ENCODE measurements around the gene ANP32E. TPM values are rescaled to one million over a fixed set of nuclear protein-coding genes. Genes with fewer than 3 reads are reported as not detected.

Gene ANP32E
- total and polyA plus RNA-seq, 2 of the 13 experiments (the other 11 are each of a cell fraction or from before 2014, with no cell fraction given): 10.3 to 53.0 TPM

GRCh38 chr1:150235852-150236613 lies at the start of gene ANP32E (continued):
- peak; percentile 13; the same call in 1 of the 2 replicates for TF ChIP-seq ZNF281 (CRISPR knock-in tag; IDR thresholded peaks at IDR 0.05; ENCODE audit: borderline replicate concordance)
- TF ChIP-seq CENPX (CRISPR knock-in tag; IDR thresholded peaks at IDR 0.05): no peak
- TF ChIP-seq SMYD3 (CRISPR knock-in tag; IDR thresholded peaks at IDR 0.05): no peak
- TF ChIP-seq ZNF18 (CRISPR knock-in tag; IDR thresholded peaks at IDR 0.05; ENCODE audit: insufficient replicate concordance): peak; percentile 76
- TF ChIP-seq YEATS4 (CRISPR knock-in tag; IDR thresholded peaks at IDR 0.05; ENCODE audit: borderline replicate concordance): peak; percentile 55; the same call in 1 of the 2 replicates
- TF ChIP-seq ZNF879 (CRISPR knock-in tag; IDR thresholded peaks at IDR 0.05): no peak
- TF ChIP-seq ZNF550 (CRISPR knock-in tag; IDR thresholded peaks at IDR 0.05; ENCODE audit: borderline replicate concordance): no peak
- TF ChIP-seq TMF1 (CRISPR knock-in tag; IDR thresholded peaks at IDR 0.05; ENCODE audit: low read depth): peak; percentile 30; the same call in 1 of the 2 replicates
- TF ChIP-seq SAFB2 (CRISPR knock-in tag; IDR thresholded peaks at IDR 0.05; ENCODE audit: borderline replicate concordance, low read depth): peak; percentile 73; the same call in 1 of the 2 replicates
- no peak for TF ChIP-seq TCF7L2 (IDR thresholded peaks at IDR 0.05; ENCODE audit: low read depth, low read length)
- no peak for TF ChIP-seq HNRNPH1 (optimal IDR thresholded peaks at IDR 0.05; ENCODE audit: low read depth, low read length)
- TF ChIP-seq ZFX (CRISPR knock-in tag; IDR thresholded peaks at IDR 0.05; ENCODE audit: low read depth): peak; percentile 73
- no peak for TF ChIP-seq ZNF512 (CRISPR knock-in tag; IDR thresholded peaks at IDR 0.05)
- peak; percentile 87 for TF ChIP-seq PRDM10 (CRISPR knock-in tag; IDR thresholded peaks at IDR 0.05; ENCODE audit: low read depth)
- TF ChIP-seq ZBTB25 (CRISPR knock-in tag; IDR thresholded peaks at IDR 0.05): peak; percentile 80; the same call in 1 of the 2 replicates
